Pulmonary artery endothelial cell (primary cell): ENCODE data around the gene PGR. TPM values are rescaled to one million over a fixed set of nuclear protein-coding genes. Genes with fewer than 3 reads are reported as not detected.
"Not testable (repeated sequence)": the region's sequence is repeated elsewhere in the genome, so short reads cannot be mapped to it uniquely, and the experiment has no call there.

Experiments
- DNase-seq: peaks from one replicate; pipeline ENCODE4 v3.0.0-alpha.2; 2011; ENCODE audit warnings: low read depth, low spot score
- total RNA-seq: library from RNA; depleted of rRNA; stranded (reverse); fragments of >200 nt; gene quantifications from 2 replicates; pipeline ENCODE4 v1.2.3, GENCODE V29; 2014

PGR gene
- total RNA-seq, 1 donor from 2014 or later = 0.07 TPM

DNA sequence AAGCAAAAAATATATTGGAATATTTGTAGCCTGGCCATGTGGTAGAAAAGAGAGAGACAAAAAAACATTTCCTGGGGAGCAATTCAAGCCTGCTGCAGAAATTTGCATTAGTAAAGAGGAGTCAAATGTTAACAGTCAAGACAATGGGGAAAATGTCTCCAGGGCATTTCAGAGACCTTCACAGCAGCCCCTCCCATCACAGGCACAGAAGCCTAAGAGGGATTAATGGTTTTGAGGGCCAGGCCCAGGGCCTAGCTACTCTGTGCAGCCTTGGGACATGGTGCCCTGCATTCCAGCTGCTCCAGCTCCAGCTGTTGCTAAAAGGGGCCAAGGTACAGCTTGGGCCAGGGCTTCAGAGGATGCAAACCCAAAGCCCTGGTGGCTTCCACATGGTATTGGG is 46.8 kb downstream of the PGR start:
- no peak for DNase-seq

DNA sequence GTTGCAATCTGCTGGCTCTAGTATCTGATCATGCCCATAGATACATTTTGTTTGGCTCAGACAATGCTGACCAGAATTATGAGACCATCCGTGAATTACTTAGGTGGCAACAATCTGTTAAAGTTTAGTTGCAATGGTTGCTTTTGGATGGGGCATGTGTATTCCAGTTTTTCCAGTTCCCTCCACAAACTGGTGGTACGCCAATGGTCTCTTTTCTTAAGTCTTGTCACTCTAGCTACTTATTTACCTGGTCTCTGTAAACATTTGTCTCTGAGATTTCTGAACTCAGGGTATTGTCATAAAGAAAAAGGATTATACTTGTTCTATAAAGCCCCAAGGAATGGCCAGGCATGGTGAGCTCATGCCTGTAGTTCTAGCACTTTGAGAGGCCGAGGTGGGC is 65.9 kb downstream of the PGR start:
- no peak for DNase-seq

DNA sequence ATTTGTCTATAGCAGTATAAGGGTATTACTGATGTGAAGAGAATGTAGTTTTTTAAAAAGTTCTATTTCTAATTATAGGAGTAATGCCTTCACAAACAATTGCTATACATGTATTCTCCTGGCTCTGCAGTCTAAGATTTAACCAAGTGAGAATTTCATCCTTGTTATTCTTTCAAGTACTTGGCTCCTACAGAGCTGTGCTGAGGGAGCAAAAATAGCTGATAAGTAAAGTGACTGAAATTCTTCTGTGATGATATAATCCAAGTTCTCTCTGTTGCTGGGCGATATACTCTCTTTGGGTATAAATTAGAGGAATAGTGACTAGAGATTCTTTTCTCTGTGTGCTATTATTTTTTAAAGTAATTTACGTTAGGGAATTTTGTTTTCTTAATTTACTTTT is 68.0 kb downstream of the PGR start:
- DNase-seq = no peak

DNA sequence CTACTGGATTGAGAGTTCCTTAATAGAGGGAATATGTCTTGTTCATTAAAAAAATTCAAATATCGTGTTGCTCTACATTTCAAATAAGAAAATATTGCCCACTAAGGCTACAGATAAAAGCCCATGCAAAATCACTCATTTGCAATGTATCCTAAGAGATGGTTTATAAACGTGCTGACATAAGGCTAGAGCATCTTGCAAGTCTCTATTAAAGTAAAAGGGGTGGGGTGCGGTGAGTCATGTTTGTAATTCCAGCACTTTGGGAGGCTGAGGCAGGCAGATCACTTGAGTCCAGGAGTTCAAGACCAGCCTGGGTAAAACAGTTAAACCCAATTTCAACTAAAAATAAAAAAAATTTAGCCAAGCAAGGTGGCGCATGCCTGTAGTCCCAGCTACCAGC is 70.3 kb downstream of the PGR start:
- no peak for DNase-seq

DNA sequence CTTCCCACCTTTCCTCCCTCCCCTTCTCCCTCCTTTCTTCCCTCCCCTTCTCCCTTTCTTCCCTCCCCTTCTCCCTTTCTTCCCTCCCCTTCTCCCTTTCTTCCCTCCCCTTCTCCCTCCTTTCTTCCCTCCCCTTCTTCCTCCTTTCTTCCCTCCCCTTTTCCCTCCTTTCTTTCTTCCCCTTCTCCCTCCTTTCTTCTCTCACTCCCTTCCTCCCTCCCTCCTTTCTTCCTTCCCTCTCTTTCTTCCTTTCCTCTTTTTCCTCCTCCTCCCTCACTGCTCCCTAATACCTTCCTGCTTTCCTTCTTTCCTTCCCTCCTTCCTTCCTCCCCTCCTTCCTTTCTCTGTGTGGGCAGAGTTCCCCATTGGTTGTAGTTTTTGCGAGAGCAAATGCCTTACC is 76.1 kb downstream of the PGR start:
- no peak for DNase-seq

DNA sequence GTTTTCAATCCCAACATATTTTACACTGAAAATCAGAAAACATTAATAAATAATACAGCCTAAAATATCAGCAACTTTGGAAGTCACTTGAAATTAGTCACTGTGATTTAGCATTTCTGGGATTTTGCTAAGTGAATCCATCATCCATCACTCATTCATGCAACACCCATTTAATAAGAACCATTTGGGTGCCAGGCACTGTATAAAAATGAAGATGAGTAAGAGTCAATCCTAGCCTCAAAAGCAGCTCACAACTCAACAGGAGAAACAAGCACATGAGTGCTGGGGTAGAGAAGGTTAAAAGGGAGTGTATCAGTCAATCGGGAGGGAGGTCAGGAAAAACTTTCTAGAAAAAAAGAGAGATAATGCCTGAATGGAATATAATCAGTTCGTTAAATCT is 77.9 kb downstream of the PGR start:
- no peak for DNase-seq

DNA sequence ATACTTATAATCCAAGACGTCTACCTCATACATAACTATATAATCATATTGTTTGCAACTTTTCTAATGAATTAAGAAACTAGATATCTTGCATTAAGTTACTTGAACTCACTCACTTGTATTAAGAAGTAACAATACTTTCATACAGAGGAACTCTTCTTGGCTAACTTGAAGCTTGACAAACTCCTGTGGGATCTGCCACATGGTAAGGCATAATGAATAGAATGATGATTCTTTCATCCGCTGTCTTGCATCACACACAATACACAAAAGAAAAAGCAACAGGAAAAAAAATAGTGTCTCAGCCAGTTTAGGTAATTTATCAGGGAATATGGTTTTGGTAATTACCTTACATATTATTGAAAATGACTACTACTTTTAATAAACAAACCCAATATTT is 79.8 kb downstream of the PGR start:
- no peak for DNase-seq

DNA sequence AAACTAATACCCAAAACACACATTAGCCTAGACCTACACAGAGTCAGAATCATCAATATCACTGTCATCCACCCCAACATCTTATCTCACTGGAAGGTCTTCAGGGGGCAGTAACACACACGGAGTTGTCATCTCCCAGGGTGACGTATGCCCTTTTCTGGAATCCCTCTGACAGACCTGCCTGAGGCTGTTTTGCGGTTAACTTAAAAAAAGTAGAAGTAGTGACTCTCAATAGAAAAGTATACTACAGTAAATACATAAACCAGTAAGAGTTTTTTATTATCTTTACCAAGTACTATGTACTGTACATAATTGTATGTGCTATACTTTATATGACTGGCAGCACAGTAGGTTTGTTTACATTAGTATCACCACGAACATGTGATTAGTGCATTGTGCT is 80.5 kb downstream of the PGR start:
- DNase-seq = no peak

DNA sequence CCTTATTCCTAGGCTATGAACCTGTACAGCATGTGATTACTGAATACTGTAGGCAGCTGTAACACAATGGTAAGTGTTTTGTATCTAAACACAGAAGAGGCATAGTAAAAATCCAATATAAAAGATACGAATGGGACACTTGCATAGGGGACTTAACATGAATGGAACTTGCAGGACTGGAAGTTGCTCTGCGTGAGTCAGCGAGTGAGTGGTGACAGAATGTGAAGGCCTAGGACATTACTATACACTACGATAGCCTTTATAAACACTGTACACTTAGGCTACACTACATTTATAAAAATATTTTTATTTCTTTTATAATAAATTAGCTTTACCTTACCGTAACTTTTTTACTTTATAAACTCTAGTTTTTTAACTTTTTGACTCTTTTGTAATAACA is 81.1 kb downstream of the PGR start:
- no peak for DNase-seq

DNA sequence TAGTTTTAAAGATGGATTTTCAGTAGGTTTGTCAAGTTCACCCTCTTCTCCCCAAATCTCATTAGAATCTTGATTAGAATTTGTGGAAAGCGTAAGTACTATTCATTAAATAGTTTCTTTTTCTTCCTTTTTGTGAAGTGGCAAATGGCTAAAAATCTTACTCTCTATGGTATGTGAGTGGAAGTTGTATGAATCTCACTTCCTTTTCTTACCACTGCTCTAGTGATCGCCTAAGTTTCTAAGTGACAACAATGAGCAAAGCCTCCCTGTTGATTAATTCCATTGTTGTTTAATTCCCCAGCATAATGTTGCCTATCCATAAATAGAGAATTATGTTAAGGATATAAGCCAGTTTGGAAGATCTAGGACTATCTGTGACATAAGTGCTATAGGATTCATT is 82.7 kb downstream of the PGR start:
- DNase-seq = no peak

DNA sequence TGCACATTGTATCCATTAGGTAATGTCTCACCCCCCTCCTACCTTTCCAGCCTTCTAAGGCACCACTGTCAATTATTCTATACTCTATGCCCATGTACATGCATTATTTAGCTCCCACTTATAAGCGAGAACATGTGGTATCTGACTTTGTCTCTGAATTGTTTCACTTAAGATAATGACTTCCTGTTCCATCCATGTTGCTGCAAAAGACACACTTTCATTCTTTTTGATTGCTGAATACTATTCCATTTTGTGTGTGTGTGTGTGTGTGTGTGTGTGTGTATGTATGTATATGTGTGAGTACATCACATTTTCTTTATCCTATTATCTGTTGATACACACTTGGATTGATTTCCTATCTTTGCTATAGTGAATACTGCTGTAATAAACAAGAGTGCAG is 84.2 kb downstream of the PGR start:
- no peak for DNase-seq

DNA sequence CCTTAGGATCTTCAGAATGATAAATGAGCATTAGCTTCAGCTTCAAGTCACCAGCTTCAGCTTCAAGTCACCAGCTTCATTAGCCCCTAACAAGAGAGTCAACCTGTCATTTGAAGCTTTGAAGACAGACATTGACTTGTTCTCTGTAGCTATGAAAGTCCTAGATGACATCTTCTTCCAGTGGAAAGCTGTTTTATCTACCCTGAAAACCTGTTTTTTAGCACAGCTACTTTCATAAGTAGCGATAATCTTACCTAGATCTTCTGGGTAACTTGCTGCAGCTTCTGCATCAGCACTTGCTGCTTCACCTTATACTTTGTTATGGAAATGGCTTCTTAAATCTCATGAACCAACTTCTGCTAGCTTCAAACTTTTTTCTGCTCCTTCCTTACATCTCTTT is 85.7 kb downstream of the PGR start:
- DNase-seq = no peak

DNA sequence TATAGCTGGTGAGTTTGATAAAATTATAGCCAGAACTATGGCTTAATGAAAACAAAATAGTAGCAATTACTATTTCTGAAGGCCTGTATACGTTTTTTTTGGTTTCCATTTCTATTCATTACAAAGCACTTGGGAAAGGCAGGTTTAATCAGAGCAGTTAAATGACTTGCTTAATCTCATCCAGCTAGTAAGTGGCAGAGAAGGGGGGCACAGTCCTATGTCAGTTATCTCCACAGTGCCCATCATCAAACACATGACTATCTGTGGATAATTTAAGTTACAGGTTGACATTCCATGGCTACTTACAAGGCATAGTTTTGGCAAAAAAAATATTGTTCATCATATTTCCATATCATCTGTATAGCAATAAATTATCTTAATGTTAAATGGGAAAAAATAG is 93.7 kb downstream of the PGR start:
- DNase-seq = no peak

DNA sequence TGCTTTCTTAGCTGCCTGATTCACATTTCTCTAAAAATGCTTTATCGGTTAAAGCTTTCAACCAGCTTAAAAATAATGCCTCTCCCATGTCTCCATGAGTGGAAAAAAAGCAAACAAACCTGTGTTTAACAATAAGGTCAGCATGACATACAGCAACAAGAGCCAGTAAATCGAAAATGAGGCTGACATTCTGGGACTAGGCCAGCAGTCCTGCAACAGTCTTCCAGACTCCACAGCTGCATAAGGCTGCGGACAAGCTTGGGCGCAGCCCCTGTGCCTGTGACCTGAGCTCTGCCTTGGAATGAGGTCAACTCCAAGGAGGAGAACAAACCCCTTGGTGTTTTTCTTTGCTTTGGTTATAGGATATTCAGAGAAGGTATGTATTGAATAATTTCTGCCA is 95.5 kb downstream of the PGR start:
- no peak for DNase-seq

DNA sequence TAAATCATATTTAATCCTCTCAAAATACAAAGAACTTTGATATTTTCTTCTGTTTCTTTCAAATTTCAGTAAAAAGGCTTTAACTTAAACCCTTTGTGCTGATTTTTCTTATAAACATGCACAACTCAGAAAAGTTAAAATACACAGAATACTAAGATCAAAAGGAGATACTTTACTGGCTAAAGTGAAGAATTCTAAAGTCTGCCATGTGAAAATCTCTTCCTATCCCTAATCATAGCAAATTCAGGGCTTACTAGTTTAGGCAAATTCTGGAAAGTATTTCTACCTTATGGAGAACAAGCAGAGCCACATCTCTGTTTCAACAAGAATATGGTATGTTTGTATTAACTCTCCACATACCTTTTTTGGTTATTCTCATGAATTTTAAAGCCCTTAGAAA is 96.6 kb downstream of the PGR start:
- no peak for DNase-seq

DNA sequence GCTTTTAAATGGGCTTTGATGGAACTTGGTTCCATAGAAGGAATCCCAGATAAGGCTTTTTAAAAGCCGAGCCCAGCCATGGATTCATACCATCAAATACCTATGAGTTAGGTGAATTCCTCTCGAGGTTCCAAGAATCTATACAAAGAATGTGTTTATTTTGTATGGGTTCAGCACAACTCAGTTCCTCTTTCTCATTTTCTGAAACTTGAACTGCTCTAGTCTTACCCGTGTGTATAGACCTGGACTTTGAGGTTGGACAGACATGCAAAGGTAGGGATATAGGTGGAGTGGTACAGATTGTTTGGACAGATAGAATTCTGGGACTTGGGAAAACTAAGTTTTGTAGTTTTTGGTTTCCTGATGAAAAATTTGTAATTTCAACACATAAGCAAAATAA is 97.9 kb downstream of the PGR start:
- no peak for DNase-seq

DNA sequence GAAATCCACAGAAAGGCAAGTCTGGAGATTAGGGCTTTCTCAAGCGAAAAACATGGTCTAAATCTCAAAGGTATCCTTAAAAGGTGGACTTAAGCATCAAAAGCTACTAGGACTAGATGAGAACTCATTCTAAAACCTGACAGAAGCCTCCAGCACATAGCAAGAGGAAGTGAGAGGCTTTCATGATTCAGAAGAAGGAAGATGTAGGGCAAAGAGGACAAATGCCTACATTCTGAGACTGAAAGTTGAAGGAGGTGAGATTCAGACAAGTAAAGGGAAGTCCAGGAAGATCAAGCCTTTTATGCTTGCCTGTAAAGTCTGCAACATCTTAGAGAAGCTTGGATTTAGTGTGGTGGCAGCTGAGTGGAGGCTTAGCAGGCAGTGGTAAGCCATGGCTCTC is 98.9 kb downstream of the PGR start:
- DNase-seq = no peak

DNA sequence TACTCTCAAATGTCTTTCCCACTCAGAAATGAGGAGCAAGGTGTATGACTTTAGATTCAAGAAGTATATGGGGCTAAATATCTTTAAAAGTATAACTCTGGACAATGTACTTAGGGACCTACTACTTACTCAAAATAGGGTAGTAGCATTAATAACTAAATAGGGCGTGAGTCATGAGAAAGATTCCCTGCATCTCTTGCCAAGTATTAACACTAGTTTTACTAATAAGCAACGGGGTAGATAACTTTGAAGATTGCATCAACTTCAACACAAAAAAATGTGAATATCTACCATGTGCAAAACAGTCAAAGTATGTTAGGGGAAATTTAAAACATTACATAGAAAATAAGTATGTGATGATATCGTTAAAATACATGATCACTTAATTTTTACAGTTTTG is 99.6 kb downstream of the PGR start:
- no peak for DNase-seq

DNA sequence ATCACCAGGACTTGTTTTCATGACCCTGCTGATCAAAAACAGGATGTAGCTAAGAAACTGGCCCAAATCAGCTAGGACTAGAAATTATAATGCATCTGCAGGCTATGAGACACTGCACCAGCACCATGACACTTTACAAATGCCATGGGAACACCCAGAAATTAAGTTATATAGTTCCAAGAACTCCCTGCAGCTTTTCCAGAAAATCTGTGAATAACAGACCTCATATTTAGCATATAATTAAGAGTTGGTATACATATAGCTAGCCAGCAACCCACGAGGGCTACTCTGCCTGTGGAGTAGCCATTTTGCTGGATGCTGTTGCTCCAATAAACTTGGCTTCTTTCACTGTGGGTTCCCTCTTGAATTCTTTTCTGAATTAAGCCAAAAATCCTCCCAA is 101.0 kb downstream of the PGR start:
- DNase-seq = no peak

DNA sequence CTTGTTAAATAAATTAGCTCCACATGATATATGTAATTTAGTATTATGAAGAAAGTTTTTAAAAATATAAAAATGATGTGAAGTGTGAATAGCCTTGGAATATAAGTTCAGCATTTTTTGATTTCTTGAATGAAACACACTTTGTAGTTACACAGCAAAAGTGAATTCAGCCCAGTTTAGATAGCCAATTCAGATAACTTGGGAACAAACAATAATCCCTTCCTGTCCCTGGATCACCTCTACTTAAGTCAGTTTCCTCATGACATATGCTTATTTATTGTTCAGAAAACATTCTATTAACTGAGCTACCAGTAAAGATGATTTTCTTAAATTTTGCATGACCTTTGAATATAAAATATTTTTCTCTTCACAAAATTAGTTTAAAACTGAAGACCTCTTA is 107.4 kb downstream of the PGR start:
- DNase-seq = no peak

DNA sequence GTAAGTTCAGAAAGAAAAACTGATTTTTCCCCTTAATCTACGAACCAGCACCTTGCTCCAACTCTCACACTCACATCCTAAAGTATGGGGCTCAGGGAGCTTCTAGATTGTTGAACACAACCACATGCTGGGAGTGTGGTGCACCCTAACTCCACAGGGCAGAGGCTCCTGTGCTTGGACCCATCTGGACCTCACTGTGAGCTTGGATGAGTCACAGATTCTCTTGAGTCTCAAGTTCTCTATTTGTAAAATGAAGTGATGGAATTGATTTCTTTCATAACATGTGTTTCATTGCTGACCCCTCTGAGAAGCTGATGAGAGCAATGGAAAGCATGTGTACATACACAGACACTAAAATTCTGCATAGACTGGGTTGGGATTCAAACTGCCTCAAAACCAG is 109.7 kb downstream of the PGR start:
- no peak for DNase-seq

DNA sequence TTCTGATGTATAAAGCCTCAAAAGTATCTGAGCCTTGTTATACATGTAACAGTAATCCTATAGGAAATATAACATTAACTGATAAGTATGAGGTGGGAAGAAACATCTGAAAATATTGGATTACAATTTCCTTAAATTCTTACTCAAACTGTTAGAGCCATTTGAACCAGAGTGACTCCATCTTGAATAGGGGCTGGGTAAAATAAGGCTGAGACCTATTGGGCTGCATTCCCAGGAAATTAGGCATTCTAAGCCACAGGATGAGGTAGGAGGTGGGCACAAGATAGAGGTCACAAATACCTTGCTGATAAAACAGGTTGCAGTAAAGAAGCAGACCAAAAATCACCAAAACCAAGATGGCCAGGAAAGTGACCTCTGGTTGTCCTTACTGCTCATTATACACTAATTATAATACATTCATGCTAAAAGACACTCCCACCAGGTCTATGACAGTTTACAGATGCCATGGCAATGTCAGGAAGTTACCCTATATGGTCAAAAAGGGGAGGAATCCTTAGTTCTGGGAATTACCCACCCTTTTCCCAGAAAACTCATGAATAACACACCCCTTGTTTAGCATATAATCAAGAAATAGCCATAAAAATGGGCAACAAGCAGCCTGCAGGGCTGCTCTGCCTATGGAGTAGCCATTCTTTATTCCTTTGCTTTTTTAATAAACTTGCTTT is 114.9 kb downstream of the PGR start:
- no peak for DNase-seq

DNA sequence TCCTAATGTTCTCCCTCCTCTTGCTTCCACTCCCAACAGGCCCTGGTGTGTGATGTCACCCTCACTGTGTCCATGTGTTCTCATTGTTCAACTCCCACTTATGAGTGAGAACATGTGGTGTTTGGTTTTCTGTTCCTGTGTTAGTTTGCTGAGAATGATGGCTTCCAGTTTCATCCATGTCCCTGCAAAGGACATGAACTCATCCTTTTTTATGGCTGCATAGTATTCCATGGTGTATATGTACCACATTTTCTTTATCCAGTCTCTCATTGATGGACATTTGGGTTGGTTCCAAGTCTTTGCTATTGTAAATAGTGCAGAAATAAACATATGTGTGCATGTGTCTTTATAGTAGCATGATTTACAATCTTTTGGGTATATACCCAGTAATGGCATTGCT is 115.9 kb downstream of the PGR start:
- DNase-seq = not testable (repeated sequence)

DNA sequence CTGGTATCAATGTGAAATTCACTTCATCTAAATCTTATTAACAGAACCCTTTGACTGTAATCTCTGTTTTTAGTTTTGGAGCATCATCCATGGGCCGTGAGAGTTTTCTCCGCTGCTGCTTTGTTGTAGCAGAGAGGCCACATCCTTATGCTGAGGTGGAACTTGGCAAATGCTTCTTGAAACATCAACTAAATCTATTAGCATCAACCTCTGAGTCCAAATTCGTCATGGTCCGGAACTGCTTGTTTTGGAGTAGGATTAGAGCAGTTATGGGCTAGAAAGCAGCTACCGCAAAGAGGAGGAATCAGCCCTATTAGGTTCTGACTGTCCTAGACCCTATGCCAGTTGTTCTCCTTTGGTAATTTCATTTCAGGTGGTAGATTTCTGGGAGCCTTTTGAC is 117.7 kb downstream of the PGR start:
- no peak for DNase-seq
